ENCODE data around the gene SESN2. TPM values are rescaled to one million over a fixed set of nuclear protein-coding genes. Genes with fewer than 3 reads are reported as not detected.
A peak's percentile ranks its signal among the peaks of the same experiment; 100 is the strongest.

SESN2 gene, protein sequence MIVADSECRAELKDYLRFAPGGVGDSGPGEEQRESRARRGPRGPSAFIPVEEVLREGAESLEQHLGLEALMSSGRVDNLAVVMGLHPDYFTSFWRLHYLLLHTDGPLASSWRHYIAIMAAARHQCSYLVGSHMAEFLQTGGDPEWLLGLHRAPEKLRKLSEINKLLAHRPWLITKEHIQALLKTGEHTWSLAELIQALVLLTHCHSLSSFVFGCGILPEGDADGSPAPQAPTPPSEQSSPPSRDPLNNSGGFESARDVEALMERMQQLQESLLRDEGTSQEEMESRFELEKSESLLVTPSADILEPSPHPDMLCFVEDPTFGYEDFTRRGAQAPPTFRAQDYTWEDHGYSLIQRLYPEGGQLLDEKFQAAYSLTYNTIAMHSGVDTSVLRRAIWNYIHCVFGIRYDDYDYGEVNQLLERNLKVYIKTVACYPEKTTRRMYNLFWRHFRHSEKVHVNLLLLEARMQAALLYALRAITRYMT
- 10 to 100 TPM; 25.1 to 44.5 (median 30.5) TPM for total RNA-seq

DNA sequence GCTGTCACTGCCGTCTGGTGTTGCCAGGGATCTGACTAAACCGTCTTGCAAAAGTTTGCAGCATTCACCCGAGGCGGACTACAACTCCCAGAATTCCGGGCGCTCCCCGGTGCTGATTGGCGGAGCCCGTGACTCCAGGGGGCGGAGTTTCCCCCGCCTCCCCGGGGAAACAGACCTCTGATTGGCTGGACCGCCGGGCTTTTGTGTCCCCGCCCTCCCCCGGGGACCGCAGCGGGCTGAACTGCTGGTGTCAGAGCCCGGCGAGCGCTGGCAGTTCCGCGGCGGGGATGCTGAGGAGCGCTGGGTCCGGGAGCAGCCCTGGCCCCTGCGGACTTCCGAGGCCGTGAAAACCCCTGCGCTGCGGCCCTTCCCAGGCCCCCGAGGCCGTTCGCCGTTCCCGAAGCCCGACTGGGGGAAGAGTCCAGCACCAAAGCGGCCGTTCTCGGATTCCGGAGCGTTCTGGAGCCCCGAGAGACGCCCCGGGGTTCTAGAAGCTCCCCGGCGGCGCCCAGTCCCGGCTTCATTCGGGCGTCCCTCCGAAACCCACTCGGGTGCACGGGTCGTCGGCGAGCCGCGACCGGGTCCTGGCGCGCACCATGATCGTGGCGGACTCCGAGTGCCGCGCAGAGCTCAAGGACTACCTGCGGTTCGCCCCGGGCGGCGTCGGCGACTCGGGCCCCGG, at the start of gene SESN2:
Gene SESN2, plus strand, starts transcription at position 267 of the 682 bp plus-strand sequence. Its CDS starts 330 bp downstream, at position 597.
- Histone ChIP-seq H3K27ac (peak within 1 kb of the TSS; percentile 90 to 97 (median 96)), H3K4me1 (peaks cover 14 to 47% (median 33%) of the 10 kb centered on the region in 4 donors), H3K9me3 (no peaks in the 10 kb centered on the region), H3K27me3 (no peaks in the 10 kb centered on the region), H3K36me3 (no peaks in the 10 kb centered on the region), H3K4me3 (peak within 1 kb of the TSS; percentile 75 to 99 (median 88))
- DNase-seq, result peak; percentile 100
- WGBS, 2 donors (ENCODE audit: low coverage in 1 of 2), result 0% methylated on average over 45 of the region's 76 CpGs; no CpG with 5 or more reads in 1 of the 2 donors
- intact Hi-C loops (cut with DNase I; ENCODE audit: low total_unique reads), result loop anchor here (10.0 kb wide), 1 partner anchor 65 kb away; the partner anchor contains the start of gene MED18
- in situ Hi-C loops (cut with MboI; ENCODE audit: low pct_ligation_motif_present in 1 of 4, low pct_unique_long_range_greater_than_20kb in 1 of 4, low sequenced_read_pairs in 3 of 4), result loop anchor here in 2 of 4 donors (10.0 kb wide), 1 partner anchor 65 kb away; the partner anchor contains the start of gene MED18 (in 2 of the 2)
- TF ChIP-seq POLR2AphosphoS5 (IDR thresholded peaks at IDR 0.05), result peak; percentile 99
- TF ChIP-seq, protein P1, sequence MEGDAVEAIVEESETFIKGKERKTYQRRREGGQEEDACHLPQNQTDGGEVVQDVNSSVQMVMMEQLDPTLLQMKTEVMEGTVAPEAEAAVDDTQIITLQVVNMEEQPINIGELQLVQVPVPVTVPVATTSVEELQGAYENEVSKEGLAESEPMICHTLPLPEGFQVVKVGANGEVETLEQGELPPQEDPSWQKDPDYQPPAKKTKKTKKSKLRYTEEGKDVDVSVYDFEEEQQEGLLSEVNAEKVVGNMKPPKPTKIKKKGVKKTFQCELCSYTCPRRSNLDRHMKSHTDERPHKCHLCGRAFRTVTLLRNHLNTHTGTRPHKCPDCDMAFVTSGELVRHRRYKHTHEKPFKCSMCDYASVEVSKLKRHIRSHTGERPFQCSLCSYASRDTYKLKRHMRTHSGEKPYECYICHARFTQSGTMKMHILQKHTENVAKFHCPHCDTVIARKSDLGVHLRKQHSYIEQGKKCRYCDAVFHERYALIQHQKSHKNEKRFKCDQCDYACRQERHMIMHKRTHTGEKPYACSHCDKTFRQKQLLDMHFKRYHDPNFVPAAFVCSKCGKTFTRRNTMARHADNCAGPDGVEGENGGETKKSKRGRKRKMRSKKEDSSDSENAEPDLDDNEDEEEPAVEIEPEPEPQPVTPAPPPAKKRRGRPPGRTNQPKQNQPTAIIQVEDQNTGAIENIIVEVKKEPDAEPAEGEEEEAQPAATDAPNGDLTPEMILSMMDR (IDR thresholded peaks at IDR 0.05), result no peak
- no peak for TF ChIP-seq EP300 (IDR thresholded peaks at IDR 0.05; ENCODE audit: low read depth)
- peak; percentile 97 for TF ChIP-seq POLR2A (IDR thresholded peaks at IDR 0.05)

DNA sequence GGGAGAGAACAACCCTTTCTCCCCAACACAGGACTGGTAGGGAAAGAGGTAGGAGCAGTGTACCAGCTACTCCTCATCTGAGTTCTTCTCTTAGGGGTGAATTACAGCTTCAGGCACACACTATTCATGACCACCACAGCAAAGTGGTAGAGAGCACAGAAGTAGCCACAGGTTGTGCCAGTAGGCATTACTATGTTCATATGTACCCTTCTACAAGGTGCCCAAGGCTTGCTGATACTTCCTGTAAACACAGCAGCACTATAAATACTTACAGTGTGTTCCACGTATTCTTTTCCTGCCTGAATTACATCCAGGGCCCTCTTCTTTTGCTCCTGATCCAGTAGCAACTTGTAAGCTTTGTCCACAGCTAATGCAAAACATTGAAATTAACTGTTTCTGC, 49.6 kb upstream of the SESN2 start:
- no peak overlapping the region for H3K4me3 ChIP-seq
- WGBS, 2 donors (ENCODE audit: low coverage in 1 of 2), result 64 to 71% methylated on average over 1 of the region's 1 CpG
- peaks cover 0 to 74% (median 25%) of the 10 kb centered on the region in 4 donors for H3K36me3 ChIP-seq
- no peak for TF ChIP-seq EP300 (IDR thresholded peaks at IDR 0.05; ENCODE audit: low read depth)
- TF ChIP-seq, protein P1 (IDR thresholded peaks at IDR 0.05), result no peak
- no peak for TF ChIP-seq POLR2AphosphoS5 (IDR thresholded peaks at IDR 0.05)
- TF ChIP-seq POLR2A (IDR thresholded peaks at IDR 0.05), result no peak
- no peaks in the 10 kb centered on the region for H3K9me3 ChIP-seq
- no peak overlapping the region for H3K27ac ChIP-seq
- DNase-seq, result no peak
- intact Hi-C loops (cut with DNase I; ENCODE audit: low total_unique reads) (no loop called here), in situ Hi-C loops (cut with MboI; ENCODE audit: low pct_ligation_motif_present in 1 of 4, low pct_unique_long_range_greater_than_20kb in 1 of 4, low sequenced_read_pairs in 3 of 4) (loop anchor here in 2 of 4 donors (5.0 to 25.0 kb wide), 2 partner anchors 117 to 347 kb away; partner anchors contain the start of gene THEMIS2 (in 1 of the 2))
- no peaks in the 10 kb centered on the region for H3K27me3 ChIP-seq
- H3K4me1 ChIP-seq, result peaks cover 0 to 5% (median 0%) of the 10 kb centered on the region in 4 donors

DNA sequence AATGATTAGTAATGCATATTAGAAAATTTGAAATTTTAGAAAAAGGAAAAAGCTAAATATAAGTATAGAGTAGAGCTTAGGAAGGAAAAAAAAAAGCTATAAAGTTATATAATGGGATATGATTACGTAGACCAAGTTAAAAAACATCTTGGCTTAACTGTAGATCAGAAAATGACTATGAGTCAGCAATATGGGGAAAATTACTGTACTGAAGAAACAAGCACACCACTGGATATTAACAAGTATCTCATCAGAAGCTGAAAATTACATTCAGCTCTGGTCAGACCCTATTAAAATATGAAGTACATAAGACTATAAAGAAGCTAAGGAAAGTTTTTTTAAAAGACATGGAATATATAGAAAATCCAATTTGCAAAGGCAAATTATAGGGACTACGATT, 46.0 kb upstream of the SESN2 start:
- no peak for DNase-seq
- WGBS, 2 donors (ENCODE audit: low coverage in 1 of 2), result 73 to 79% methylated on average over 2 of the region's 2 CpGs
- Histone ChIP-seq H3K9me3 (no peaks in the 10 kb centered on the region), H3K27me3 (no peaks in the 10 kb centered on the region), H3K4me3 (no peak overlapping the region), H3K27ac (no peak overlapping the region), H3K36me3 (peaks cover 0 to 53% (median 12%) of the 10 kb centered on the region in 4 donors), H3K4me1 (peaks cover 0 to 5% (median 0%) of the 10 kb centered on the region in 4 donors)
- intact Hi-C loops (cut with DNase I; ENCODE audit: low total_unique reads), result no loop called here
- TF ChIP-seq, protein P1 (IDR thresholded peaks at IDR 0.05), result no peak
- no peak for TF ChIP-seq EP300 (IDR thresholded peaks at IDR 0.05; ENCODE audit: low read depth)
- no peak for TF ChIP-seq POLR2A (IDR thresholded peaks at IDR 0.05)
- no peak for TF ChIP-seq POLR2AphosphoS5 (IDR thresholded peaks at IDR 0.05)
- in situ Hi-C loops (cut with MboI; ENCODE audit: low pct_ligation_motif_present in 1 of 4, low pct_unique_long_range_greater_than_20kb in 1 of 4, low sequenced_read_pairs in 3 of 4), result loop anchor here in 1 of 4 donors (25.0 kb wide), 1 partner anchor 351 kb away; the partner anchor contains the start of gene THEMIS2

DNA sequence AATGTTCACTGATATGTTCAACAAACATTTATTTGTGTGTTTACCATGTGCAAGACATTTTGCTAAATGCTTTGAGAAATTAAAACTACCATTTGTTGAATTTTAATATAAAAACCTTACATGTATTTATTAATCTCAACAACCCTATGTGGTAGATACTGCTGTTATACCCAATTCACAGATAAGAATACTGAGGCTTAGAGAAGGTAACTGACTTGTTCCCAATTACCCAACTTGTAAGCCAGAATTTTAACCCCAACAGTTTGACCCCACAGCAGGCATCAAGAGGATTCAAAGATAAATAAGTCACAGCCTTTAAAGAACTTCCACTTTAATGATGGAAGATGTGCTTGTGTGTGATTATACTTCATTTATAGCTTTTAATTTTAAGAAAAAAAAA, 30.2 kb upstream of the SESN2 start:
- DNase-seq, result no peak
- intact Hi-C loops (cut with DNase I; ENCODE audit: low total_unique reads), result no loop called here
- no peak overlapping the region for H3K27ac ChIP-seq
- no peak overlapping the region for H3K4me3 ChIP-seq
- H3K9me3 ChIP-seq, result no peaks in the 10 kb centered on the region
- no peaks in the 10 kb centered on the region for H3K27me3 ChIP-seq
- H3K36me3 ChIP-seq, result peaks cover 0 to 52% (median 22%) of the 10 kb centered on the region in 4 donors
- no peak for TF ChIP-seq POLR2A (IDR thresholded peaks at IDR 0.05)
- TF ChIP-seq, protein P1 (IDR thresholded peaks at IDR 0.05), result no peak
- no peak for TF ChIP-seq POLR2AphosphoS5 (IDR thresholded peaks at IDR 0.05)
- TF ChIP-seq EP300 (IDR thresholded peaks at IDR 0.05; ENCODE audit: low read depth), result no peak
- in situ Hi-C loops (cut with MboI; ENCODE audit: low pct_ligation_motif_present in 1 of 4, low pct_unique_long_range_greater_than_20kb in 1 of 4, low sequenced_read_pairs in 3 of 4), result loop anchor here in 1 of 4 donors (25.0 kb wide), 1 partner anchor 283 kb away; the partner anchor contains the start of gene RCC1
- peaks cover 14 to 22% (median 17%) of the 10 kb centered on the region in 4 donors for H3K4me1 ChIP-seq
